Measurements from ENCODE around the gene DAAM1.

GRCh38 chr14:59292028-59292427 is 103.6 kb downstream of the DAAM1 start:
- TF ChIP-seq, protein P1, sequence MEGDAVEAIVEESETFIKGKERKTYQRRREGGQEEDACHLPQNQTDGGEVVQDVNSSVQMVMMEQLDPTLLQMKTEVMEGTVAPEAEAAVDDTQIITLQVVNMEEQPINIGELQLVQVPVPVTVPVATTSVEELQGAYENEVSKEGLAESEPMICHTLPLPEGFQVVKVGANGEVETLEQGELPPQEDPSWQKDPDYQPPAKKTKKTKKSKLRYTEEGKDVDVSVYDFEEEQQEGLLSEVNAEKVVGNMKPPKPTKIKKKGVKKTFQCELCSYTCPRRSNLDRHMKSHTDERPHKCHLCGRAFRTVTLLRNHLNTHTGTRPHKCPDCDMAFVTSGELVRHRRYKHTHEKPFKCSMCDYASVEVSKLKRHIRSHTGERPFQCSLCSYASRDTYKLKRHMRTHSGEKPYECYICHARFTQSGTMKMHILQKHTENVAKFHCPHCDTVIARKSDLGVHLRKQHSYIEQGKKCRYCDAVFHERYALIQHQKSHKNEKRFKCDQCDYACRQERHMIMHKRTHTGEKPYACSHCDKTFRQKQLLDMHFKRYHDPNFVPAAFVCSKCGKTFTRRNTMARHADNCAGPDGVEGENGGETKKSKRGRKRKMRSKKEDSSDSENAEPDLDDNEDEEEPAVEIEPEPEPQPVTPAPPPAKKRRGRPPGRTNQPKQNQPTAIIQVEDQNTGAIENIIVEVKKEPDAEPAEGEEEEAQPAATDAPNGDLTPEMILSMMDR (conservative IDR thresholded peaks at IDR 0.05; ENCODE audit: low read depth, low read length): no peak
- no peak for TF ChIP-seq EZH2 (IDR thresholded peaks at IDR 0.05; ENCODE audit: borderline replicate concordance, low read depth, low read length, poor library complexity, severe bottlenecking)
